ENCODE data around the gene PPL.

- TF ChIP-seq, protein P1, sequence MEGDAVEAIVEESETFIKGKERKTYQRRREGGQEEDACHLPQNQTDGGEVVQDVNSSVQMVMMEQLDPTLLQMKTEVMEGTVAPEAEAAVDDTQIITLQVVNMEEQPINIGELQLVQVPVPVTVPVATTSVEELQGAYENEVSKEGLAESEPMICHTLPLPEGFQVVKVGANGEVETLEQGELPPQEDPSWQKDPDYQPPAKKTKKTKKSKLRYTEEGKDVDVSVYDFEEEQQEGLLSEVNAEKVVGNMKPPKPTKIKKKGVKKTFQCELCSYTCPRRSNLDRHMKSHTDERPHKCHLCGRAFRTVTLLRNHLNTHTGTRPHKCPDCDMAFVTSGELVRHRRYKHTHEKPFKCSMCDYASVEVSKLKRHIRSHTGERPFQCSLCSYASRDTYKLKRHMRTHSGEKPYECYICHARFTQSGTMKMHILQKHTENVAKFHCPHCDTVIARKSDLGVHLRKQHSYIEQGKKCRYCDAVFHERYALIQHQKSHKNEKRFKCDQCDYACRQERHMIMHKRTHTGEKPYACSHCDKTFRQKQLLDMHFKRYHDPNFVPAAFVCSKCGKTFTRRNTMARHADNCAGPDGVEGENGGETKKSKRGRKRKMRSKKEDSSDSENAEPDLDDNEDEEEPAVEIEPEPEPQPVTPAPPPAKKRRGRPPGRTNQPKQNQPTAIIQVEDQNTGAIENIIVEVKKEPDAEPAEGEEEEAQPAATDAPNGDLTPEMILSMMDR (IDR thresholded peaks at IDR 0.05): no peak
- no peak for TF ChIP-seq POLR2A (IDR thresholded peaks at IDR 0.05)
Measured at GRCh38 chr16:4904108-4904941, 32.6 kb downstream of the PPL start.

Measured in testis (tissue), 2 donors.